ENCODE data around the gene ZMYND8. TPM values are rescaled to one million over a fixed set of nuclear protein-coding genes. Genes with fewer than 3 reads are reported as not detected.
A peak's percentile ranks its signal among the peaks of the same experiment; 100 is the strongest.

Gene ZMYND8
- total RNA-seq, 2 experiments from 2014 or later = 33.0 to 34.3 TPM

DNA sequence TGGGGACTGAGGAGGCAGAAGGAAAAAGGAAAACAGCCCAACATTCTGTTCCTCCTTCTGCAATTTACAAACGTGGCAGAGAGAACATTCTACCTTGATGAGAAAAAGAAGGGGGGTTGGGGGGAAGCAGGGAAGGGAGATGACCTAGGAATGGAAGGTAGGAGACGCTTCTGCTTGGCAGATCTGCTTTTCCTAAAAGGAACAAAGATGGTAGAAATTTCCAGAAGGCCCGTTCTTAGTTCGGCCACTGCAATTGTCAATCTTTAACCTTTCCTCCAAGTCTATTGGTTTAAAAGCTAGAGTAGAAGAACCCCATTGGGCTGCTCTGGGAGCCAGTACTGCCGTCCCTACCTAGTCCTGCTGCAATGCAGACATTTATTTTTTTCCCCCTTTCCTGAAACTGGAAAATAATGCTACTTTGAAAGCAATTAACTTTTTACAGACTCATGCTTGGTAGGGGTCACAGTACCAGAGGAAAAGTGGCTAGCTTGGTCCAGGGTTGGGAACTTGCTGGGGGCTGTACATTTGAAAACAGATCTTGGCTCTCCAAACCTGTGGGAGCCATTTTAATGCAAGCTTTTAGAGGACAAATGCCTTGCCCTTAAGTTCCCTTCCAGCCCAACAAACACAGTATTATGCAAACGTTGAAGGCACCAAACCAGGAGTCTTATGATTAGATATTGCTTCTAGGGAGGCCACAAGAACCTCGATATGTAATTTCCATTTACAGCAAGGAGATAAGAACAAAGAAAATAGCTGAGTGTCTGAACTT lies 2.6 kb downstream of the ZMYND8 start:
- Mint-ChIP-seq H3K27me3 (no peaks in the 10 kb centered on the region), H3K27ac (no peak overlapping the region), H3K36me3 (ENCODE audit: low read depth) (peaks cover 24% of the 10 kb centered on the region), H3K9me3 (no peaks in the 10 kb centered on the region), H3K4me3 (peak overlapping the region; percentile 93), H3K4me1 (ENCODE audit: low read depth) (peaks cover 32% of the 10 kb centered on the region)
- H3K9me3 ChIP-seq (ENCODE audit: control insufficient read depth in 1 of 2, insufficient read depth in 1 of 2, low read length in 2 of 2) = no peaks in the 10 kb centered on the region
- no peak for ATAC-seq (ENCODE audit: poor library complexity)
- peak overlapping the region; percentile 61 for H3K4me3 ChIP-seq (ENCODE audit: low read length)
- ChIA-PET POLR2A (interaction anchor here (1.3 to 3.9 kb wide), 2 partner anchors 11 to 29 kb away, joined by 3 to 22 read pairs; no protein-coding TSS in a partner anchor), CTCF (interaction anchor here (4.2 kb wide), 1 partner anchor 30 kb away, joined by 28 read pairs; no protein-coding TSS in a partner anchor)
- H3K27me3 ChIP-seq (ENCODE audit: control insufficient read depth in 1 of 2, insufficient read depth in 2 of 2, low read length in 2 of 2) = no peaks in the 10 kb centered on the region
- peak overlapping the region in 1 of 2 donors; percentile 42 for H3K27ac ChIP-seq (ENCODE audit: low read depth in 1 of 2, low read length in 2 of 2)
- H3K4me1 ChIP-seq (ENCODE audit: insufficient read depth, low read length) = peaks cover 77% of the 10 kb centered on the region
- no peak for TF ChIP-seq CTCF (IDR thresholded peaks at IDR 0.05)
- DNase-seq = no peak
- H3K36me3 ChIP-seq (ENCODE audit: insufficient read depth, low read length) = peaks cover 10% of the 10 kb centered on the region
- intact Hi-C loops (cut with DNase I, micrococcal nuclease) = loop anchor here in 1 of 2 experiments (5.0 kb wide), 1 partner anchor 37 kb away; no protein-coding TSS in a partner anchor

- intact Hi-C loops (cut with DNase I, micrococcal nuclease) = loop anchor here in 1 of 2 experiments (5.0 kb wide), 1 partner anchor 36 kb away; no protein-coding TSS in a partner anchor
- Mint-ChIP-seq H3K27me3 (no peaks in the 10 kb centered on the region), H3K4me3 (no peak overlapping the region), H3K27ac (no peak overlapping the region), H3K9me3 (no peaks in the 10 kb centered on the region), H3K4me1 (ENCODE audit: low read depth) (peaks cover 25% of the 10 kb centered on the region), H3K36me3 (ENCODE audit: low read depth) (peaks cover 24% of the 10 kb centered on the region)
- ATAC-seq (ENCODE audit: poor library complexity) = no peak
- H3K9me3 ChIP-seq (ENCODE audit: control insufficient read depth in 1 of 2, insufficient read depth in 1 of 2, low read length in 2 of 2) = no peaks in the 10 kb centered on the region
- peaks cover 16% of the 10 kb centered on the region for H3K36me3 ChIP-seq (ENCODE audit: insufficient read depth, low read length)
- H3K4me3 ChIP-seq (ENCODE audit: low read length) = no peak overlapping the region
- peaks cover 77% of the 10 kb centered on the region for H3K4me1 ChIP-seq (ENCODE audit: insufficient read depth, low read length)
- no peak overlapping the region for H3K27ac ChIP-seq (ENCODE audit: low read depth in 1 of 2, low read length in 2 of 2)
- ChIA-PET CTCF (interaction anchor here (4.2 kb wide), 1 partner anchor 31 kb away, joined by 28 read pairs; no protein-coding TSS in a partner anchor), POLR2A (interaction anchor here (3.9 kb wide), 1 partner anchor 30 kb away, joined by 22 read pairs; no protein-coding TSS in a partner anchor)
- H3K27me3 ChIP-seq (ENCODE audit: control insufficient read depth in 1 of 2, insufficient read depth in 2 of 2, low read length in 2 of 2) = no peaks in the 10 kb centered on the region
- TF ChIP-seq CTCF (IDR thresholded peaks at IDR 0.05) = no peak
- no peak for DNase-seq
Observed at GRCh38 chr20:47353239-47353691, 3.2 kb downstream of the ZMYND8 start.

DNA sequence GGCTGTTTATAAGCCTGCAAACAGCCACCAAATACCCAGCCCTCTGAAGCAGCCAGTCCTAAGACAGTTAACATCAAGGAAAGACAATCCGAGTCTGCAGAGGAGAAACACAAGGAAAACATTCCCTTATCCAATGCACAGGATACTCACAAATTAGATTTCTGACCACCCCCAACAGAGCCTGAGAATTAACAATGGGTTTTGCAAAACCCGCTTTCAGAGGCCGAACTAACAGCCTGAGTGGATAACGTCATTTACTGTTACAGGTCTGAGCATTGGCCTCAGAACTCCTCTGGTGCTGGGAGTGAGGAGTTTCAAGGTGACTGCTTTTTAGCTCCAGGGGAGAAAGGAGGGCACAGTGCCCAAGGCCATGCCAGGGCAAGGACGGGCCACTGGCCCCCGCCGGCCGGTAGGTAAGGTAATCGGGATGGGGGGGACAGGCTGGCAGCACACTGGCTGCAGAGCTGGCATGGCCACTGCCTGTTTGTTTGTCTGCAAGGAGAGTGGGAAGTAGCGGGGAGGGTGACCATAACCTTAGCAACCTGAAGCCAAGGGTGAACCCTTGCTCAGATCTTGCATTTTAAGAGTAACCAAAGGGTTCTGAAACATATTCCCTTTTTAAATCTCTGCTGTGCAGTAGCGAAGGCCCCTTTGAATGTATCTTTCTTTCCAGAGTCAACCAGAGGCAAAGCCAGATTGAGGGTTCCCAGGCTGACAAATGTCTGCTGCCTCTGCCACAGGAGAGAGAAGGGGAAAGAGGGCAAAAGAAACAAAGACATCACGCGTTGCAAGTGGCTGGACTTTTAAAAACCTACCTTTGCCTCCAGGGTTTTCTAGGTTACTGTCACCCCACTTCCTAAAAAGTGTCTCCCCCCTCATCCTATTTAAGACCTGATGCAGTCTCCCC lies 3.9 kb downstream of the ZMYND8 start:
- ATAC-seq (ENCODE audit: poor library complexity) = no peak
- Mint-ChIP-seq H3K36me3 (ENCODE audit: low read depth) (peaks cover 24% of the 10 kb centered on the region), H3K4me1 (ENCODE audit: low read depth) (peaks cover 19% of the 10 kb centered on the region), H3K27ac (no peak overlapping the region), H3K9me3 (no peaks in the 10 kb centered on the region), H3K4me3 (no peak overlapping the region), H3K27me3 (no peaks in the 10 kb centered on the region)
- intact Hi-C loops (cut with DNase I, micrococcal nuclease) = loop anchor here in 1 of 2 experiments (5.0 kb wide), 1 partner anchor 35 kb away; no protein-coding TSS in a partner anchor
- Histone ChIP-seq H3K4me1 (ENCODE audit: insufficient read depth, low read length) (peaks cover 74% of the 10 kb centered on the region), H3K27ac (ENCODE audit: low read depth in 1 of 2, low read length in 2 of 2) (no peak overlapping the region), H3K36me3 (ENCODE audit: insufficient read depth, low read length) (peaks cover 22% of the 10 kb centered on the region), H3K27me3 (ENCODE audit: control insufficient read depth in 1 of 2, insufficient read depth in 2 of 2, low read length in 2 of 2) (no peaks in the 10 kb centered on the region), H3K9me3 (ENCODE audit: control insufficient read depth in 1 of 2, insufficient read depth in 1 of 2, low read length in 2 of 2) (no peaks in the 10 kb centered on the region), H3K4me3 (ENCODE audit: low read length) (peak overlapping the region; percentile 4)
- DNase-seq = no peak
- ChIA-PET POLR2A (no interaction called here), CTCF (interaction anchor here (3.0 to 4.2 kb wide), 2 partner anchors 31 kb away, joined by 13 to 28 read pairs; no protein-coding TSS in a partner anchor)
- no peak for TF ChIP-seq CTCF (IDR thresholded peaks at IDR 0.05)
